Endodermal cell (in vitro differentiated cells): ENCODE data around the gene IDS. TPM values are rescaled to one million over a fixed set of nuclear protein-coding genes. Genes with fewer than 3 reads are reported as not detected.
"Not testable (repeated sequence)": the region's sequence is repeated elsewhere in the genome, so short reads cannot be mapped to it uniquely, and the experiment has no call there.

Experiments
- DNase-seq: peaks from one replicate; pipeline ENCODE4 v3.0.0-alpha.2; 2017
- H3K27ac ChIP-seq: 2 replicates; pipeline ENCODE4 v1.5.1; 2013; ENCODE audit warnings: mild to moderate bottlenecking, low read depth, low read length, moderate library complexity
- H3K27me3 ChIP-seq: 2 replicates; pipeline ENCODE4 v1.6.1; 2013; ENCODE audit warnings: mild to moderate bottlenecking, low read length, moderate library complexity; ENCODE audit not compliant: insufficient read depth, control insufficient read depth, poor library complexity, severe bottlenecking
- H3K36me3 ChIP-seq: 2 replicates; pipeline ENCODE4 v1.7.0; 2013; ENCODE audit warnings: mild to moderate bottlenecking, low read length, moderate library complexity; ENCODE audit not compliant: control insufficient read depth, insufficient read depth
- H3K4me1 ChIP-seq: one replicate; pipeline ENCODE4 v1.7.0; 2013; ENCODE audit warnings: low read length; ENCODE audit not compliant: control insufficient read depth, insufficient read depth
- H3K4me3 ChIP-seq: 2 replicates; pipeline ENCODE4 v1.5.1; 2013; ENCODE audit warnings: mild to moderate bottlenecking, low read length, moderate library complexity
- H3K9ac ChIP-seq: 2 replicates; pipeline ENCODE4 v1.6.1; 2013; ENCODE audit warnings: mild to moderate bottlenecking, low read length, moderate library complexity; ENCODE audit not compliant: poor library complexity, severe bottlenecking; ENCODE audit errors: extremely low read depth
- H3K9me3 ChIP-seq: 2 replicates; pipeline ENCODE4 v1.6.1; 2013; ENCODE audit warnings: mild to moderate bottlenecking, low read length, moderate library complexity; ENCODE audit not compliant: control insufficient read depth
- H3K27ac Mint-ChIP-seq: 2 replicates; pipeline ENCODE4 v1.8.0; 2020; ENCODE audit warnings: mixed read lengths
- H3K27me3 Mint-ChIP-seq: 2 replicates; pipeline ENCODE4 v1.8.0; 2021; ENCODE audit warnings: mild to moderate bottlenecking, mixed read lengths; ENCODE audit not compliant: insufficient read depth
- H3K36me3 Mint-ChIP-seq: 2 replicates; pipeline ENCODE4 v1.8.0; 2020; ENCODE audit warnings: low read depth, mixed read lengths
- H3K4me1 Mint-ChIP-seq: 2 replicates; pipeline ENCODE4 v1.8.0; 2020; ENCODE audit warnings: mixed read lengths
- H3K4me3 Mint-ChIP-seq: 2 replicates; pipeline ENCODE4 v1.8.0; 2020; ENCODE audit warnings: mild to moderate bottlenecking, moderate library complexity, mixed read lengths
- H3K9me3 Mint-ChIP-seq: 2 replicates; pipeline ENCODE4 v1.8.0; 2020; ENCODE audit warnings: mild to moderate bottlenecking, mixed read lengths
- WGBS, 2 experiments: methylation state at CpG; one replicate each; pipeline versions ENCODE4 v1.1.5 to v1.1.7; 2013; ENCODE audit warnings: missing lambda C conversion rate in 2 of 2, mixed read lengths in 1 of 2; ENCODE audit not compliant: insufficient coverage in 1 of 2, insufficient read length in 1 of 2; 5-methylcytosine and 5-hydroxymethylcytosine counted together
- total RNA-seq, 2 donors: library from RNA; stranded (reverse); fragmentation: NEBNext Ultra II Directional in 1 of 2; extraction: Animal tissue kit (Norgen Biotek cat#: 25700) in 1 of 2; gene quantifications; 2 replicates in 1 of 2; 3 replicates in 1 of 2; pipeline ENCODE4 v1.2.1, GENCODE V29; 2021
- TF ChIP-seq, protein P1 (sequence below): fragments of 200-600 bp; sonication (generic); conservative IDR thresholded peaks from 2 replicates; pipeline ENCODE4 v1.5.0; 2021; ENCODE audit warnings: antibody characterized with exemption, mild to moderate bottlenecking

IDS gene
- total RNA-seq, 2 donors from 2014 or later, result 28.2 to 43.9 TPM

DNA sequence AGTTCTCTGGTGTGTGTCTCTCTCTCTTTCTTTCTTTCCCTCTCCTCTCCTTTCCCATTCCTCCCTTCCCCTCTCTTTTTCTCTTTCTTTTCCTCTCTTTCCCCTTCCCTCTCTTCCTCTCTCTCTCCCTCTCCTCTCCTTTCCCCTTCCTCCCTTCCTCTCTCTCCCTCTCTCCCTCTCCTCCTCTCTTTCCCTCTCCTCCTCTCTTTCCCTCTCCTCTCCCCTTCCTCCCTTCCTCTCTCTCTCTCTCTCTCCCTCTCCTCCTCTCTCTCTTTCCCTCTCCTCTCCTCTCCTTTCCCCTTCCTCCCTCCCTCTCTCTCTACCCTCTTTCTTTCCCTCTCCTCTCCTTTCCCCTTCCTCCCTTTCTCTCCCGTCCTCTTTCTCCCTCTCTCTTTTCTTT, 23.3 kb upstream of the IDS start:
- no peak overlapping the region for H3K27ac Mint-ChIP-seq
- WGBS, 2 experiments, result no CpG with 5 or more reads among the region's 1 CpG
- H3K9me3 Mint-ChIP-seq, result peaks cover 42% of the 10 kb centered on the region

DNA sequence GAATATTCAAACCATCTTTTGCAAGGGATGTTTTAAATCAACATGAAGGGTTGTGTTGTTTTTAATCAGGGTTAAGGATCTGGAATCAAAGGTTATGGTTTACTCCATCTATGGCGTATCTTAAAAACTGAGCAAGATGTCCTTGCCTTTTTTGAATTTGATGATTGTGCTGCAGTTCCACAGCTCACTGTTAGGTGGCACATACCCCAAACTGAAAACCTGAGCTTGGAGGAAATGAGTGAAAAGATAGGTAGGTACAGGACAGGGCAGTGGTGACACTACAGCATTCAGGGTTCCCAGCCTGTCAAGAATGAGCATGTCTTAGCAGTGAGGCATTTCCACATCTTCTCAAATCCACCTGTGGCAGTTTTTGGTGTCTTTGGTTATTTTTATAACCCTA, 22.6 kb upstream of the IDS start:
- no peak overlapping the region for H3K4me3 Mint-ChIP-seq
- H3K27me3 ChIP-seq, result no peaks in the 10 kb centered on the region
- 87 to 100% methylated on average over 1 of the region's 1 CpG for WGBS, 2 experiments
- TF ChIP-seq, protein P1, sequence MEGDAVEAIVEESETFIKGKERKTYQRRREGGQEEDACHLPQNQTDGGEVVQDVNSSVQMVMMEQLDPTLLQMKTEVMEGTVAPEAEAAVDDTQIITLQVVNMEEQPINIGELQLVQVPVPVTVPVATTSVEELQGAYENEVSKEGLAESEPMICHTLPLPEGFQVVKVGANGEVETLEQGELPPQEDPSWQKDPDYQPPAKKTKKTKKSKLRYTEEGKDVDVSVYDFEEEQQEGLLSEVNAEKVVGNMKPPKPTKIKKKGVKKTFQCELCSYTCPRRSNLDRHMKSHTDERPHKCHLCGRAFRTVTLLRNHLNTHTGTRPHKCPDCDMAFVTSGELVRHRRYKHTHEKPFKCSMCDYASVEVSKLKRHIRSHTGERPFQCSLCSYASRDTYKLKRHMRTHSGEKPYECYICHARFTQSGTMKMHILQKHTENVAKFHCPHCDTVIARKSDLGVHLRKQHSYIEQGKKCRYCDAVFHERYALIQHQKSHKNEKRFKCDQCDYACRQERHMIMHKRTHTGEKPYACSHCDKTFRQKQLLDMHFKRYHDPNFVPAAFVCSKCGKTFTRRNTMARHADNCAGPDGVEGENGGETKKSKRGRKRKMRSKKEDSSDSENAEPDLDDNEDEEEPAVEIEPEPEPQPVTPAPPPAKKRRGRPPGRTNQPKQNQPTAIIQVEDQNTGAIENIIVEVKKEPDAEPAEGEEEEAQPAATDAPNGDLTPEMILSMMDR, result peak; percentile 60
- H3K27ac ChIP-seq, result no peak overlapping the region
- peaks cover 6% of the 10 kb centered on the region for H3K36me3 Mint-ChIP-seq
- no peak overlapping the region for H3K27ac Mint-ChIP-seq
- H3K36me3 ChIP-seq, result no peaks in the 10 kb centered on the region
- H3K27me3 Mint-ChIP-seq, result no peaks in the 10 kb centered on the region
- H3K4me1 Mint-ChIP-seq, result no peaks in the 10 kb centered on the region
- H3K9me3 ChIP-seq, result no peaks in the 10 kb centered on the region
- H3K9me3 Mint-ChIP-seq, result peaks cover 45% of the 10 kb centered on the region
- H3K4me3 ChIP-seq, result no peak overlapping the region
- H3K9ac ChIP-seq, result no peak overlapping the region
- no peaks in the 10 kb centered on the region for H3K4me1 ChIP-seq
- peak; percentile 59 for DNase-seq

More for the DNA sequence above, 23.3 kb upstream of the IDS start:
- no peaks in the 10 kb centered on the region for H3K27me3 Mint-ChIP-seq
- H3K27me3 ChIP-seq, result no peaks in the 10 kb centered on the region
- DNase-seq, result no peak
- TF ChIP-seq, protein P1, result no peak
- H3K4me1 ChIP-seq, result no peaks in the 10 kb centered on the region
- no peak overlapping the region for H3K4me3 ChIP-seq
- H3K4me3 Mint-ChIP-seq, result no peak overlapping the region
- no peak overlapping the region for H3K27ac ChIP-seq
- H3K9me3 ChIP-seq, result no peaks in the 10 kb centered on the region
- H3K9ac ChIP-seq, result no peak overlapping the region
- H3K36me3 ChIP-seq, result no peaks in the 10 kb centered on the region
- peaks cover 6% of the 10 kb centered on the region for H3K36me3 Mint-ChIP-seq
- H3K4me1 Mint-ChIP-seq, result no peaks in the 10 kb centered on the region

DNA sequence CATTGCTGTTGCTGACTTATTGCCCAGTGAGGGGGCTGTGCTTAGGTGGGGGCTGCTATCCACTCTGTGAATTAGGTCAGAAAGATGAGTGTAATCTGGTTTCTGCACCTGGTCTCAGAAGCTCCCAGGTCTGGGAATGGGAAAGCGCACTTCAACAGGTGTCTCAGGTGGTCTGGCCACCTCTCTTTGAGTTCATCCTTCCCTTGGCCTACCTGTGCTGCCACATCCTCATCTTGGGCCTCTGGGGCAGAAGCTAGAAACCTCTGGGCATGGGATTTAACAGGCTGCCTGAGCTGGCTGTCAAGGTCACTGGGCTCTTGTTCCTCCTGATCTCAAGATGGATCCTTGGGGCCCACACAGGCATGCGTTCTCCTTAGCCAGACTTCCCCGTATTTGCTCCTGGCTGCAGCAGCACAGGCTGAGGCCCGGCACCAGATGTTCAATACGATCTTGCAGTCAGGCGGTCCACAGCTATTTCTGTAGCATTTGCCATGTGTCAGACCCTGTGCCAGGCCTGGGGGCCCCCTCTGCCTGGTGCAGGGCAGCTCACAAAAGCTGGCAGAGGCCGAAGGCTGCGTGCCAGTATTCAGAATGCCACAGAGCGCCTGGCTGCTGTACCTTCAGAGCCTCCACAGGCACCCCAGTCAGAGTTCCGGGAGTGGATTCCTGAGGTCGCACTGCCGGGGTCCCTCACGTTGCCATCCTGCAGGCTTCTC, 21.4 kb upstream of the IDS start:
- not testable (repeated sequence) for H3K9ac ChIP-seq, H3K27ac ChIP-seq, H3K4me3 Mint-ChIP-seq, DNase-seq, H3K4me1 ChIP-seq, H3K4me1 Mint-ChIP-seq, H3K27me3 ChIP-seq, H3K27ac Mint-ChIP-seq, H3K36me3 ChIP-seq, H3K4me3 ChIP-seq, H3K36me3 Mint-ChIP-seq, H3K9me3 ChIP-seq, H3K27me3 Mint-ChIP-seq
- peaks cover 45% of the 10 kb centered on the region for H3K9me3 Mint-ChIP-seq
- 94% methylated on average over 1 of the region's 13 CpGs; no CpG with 5 or more reads in 1 of the 2 experiments for whole genome bisulfite sequencing, 2 experiments

DNA sequence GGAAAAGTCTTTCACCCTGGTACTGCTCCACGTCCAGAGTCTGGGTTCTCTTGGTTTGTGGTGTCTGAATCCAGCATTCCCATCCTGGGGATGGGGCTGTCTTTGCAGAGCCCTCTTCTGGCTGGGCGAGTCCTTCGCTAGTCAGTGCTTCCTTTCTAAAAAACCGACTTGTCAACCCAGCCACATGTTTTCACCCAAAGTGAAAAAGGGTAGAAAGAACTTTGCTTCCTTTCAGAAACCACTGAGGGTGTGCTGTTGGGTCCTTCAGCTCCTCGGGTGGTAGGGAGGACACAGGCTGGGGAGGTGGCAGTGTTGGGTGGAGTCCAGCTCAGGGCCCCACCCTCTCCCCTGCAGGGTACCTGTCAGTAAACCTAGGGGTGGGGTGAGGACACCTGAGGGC, 20.8 kb upstream of the IDS start:
- not testable (repeated sequence) for H3K4me3 ChIP-seq, DNase-seq, H3K36me3 Mint-ChIP-seq, H3K27me3 Mint-ChIP-seq, H3K9me3 ChIP-seq, H3K4me3 Mint-ChIP-seq, H3K4me1 ChIP-seq, H3K36me3 ChIP-seq, H3K4me1 Mint-ChIP-seq, H3K27me3 ChIP-seq, H3K27ac Mint-ChIP-seq, H3K9ac ChIP-seq
- peaks cover 42% of the 10 kb centered on the region for H3K9me3 Mint-ChIP-seq
- peak overlapping the region; percentile 68 for H3K27ac ChIP-seq
- WGBS, 2 experiments, result 87% methylated on average over 4 of the region's 5 CpGs; no CpG with 5 or more reads in 1 of the 2 experiments

DNA sequence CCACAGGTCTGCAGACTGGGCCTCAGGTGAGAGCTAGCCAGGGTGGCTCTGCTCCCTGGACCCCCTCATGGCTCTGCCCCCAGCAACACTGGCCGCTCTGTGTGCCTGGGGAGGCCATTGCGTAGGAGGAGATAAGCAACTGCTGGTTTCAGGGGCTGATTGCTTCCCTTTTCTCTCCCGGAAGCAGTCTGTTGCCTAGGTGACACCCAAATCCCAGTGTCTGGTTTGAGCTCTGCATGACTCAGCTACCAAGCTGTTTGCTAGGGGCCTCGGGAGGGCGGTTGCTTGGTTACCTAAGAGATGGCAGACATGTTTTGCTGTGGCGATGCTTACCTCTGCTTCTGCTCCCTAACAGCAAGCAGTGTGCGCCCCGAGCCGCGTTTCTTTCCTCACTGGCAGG, 20.3 kb upstream of the IDS start:
- H3K27me3 Mint-ChIP-seq, H3K9ac ChIP-seq, H3K36me3 Mint-ChIP-seq, H3K4me1 Mint-ChIP-seq, H3K27ac Mint-ChIP-seq, H3K9me3 ChIP-seq, H3K4me1 ChIP-seq, H3K4me3 Mint-ChIP-seq, H3K4me3 ChIP-seq, H3K36me3 ChIP-seq, H3K27me3 ChIP-seq: not testable (repeated sequence)
- peak overlapping the region; percentile 41 for H3K27ac ChIP-seq
- 72% methylated on average over 2 of the region's 10 CpGs; no CpG with 5 or more reads in 1 of the 2 experiments for WGBS, 2 experiments
- peak; percentile 54 for DNase-seq
- peaks cover 47% of the 10 kb centered on the region for H3K9me3 Mint-ChIP-seq
